Osteocyte (in vitro differentiated cells): ENCODE results near the gene MYBPH. TPM values are rescaled to one million over a fixed set of nuclear protein-coding genes. Genes with fewer than 3 reads are reported as not detected.

Experiments
- DNase-seq: peaks from one replicate; pipeline ENCODE4 v3.0.0; 2021; ENCODE audit warnings: mixed read lengths; ENCODE audit not compliant: unreplicated experiment; ENCODE audit errors: extremely low spot score
- H3K27ac Mint-ChIP-seq: one replicate; pipeline ENCODE4 v1.8.0; 2021; ENCODE audit warnings: mild to moderate bottlenecking, mixed read lengths; ENCODE audit not compliant: unreplicated experiment
- H3K27me3 Mint-ChIP-seq: one replicate; pipeline ENCODE4 v1.8.0; 2021; ENCODE audit warnings: mixed read lengths; ENCODE audit not compliant: unreplicated experiment
- H3K36me3 Mint-ChIP-seq: one replicate; pipeline ENCODE4 v1.8.0; 2021; ENCODE audit warnings: mixed read lengths; ENCODE audit not compliant: unreplicated experiment
- H3K4me1 Mint-ChIP-seq: one replicate; pipeline ENCODE4 v1.8.0; 2021; ENCODE audit warnings: mixed read lengths; ENCODE audit not compliant: unreplicated experiment
- H3K4me3 Mint-ChIP-seq: one replicate; pipeline ENCODE4 v1.8.0; 2021; ENCODE audit warnings: mild to moderate bottlenecking, moderate library complexity, mixed read lengths; ENCODE audit not compliant: unreplicated experiment
- H3K9me3 Mint-ChIP-seq: one replicate; pipeline ENCODE4 v1.8.0; 2021; ENCODE audit warnings: mixed read lengths; ENCODE audit not compliant: unreplicated experiment
- CTCF ChIP-seq: fragments of 200-600 bp; sonication (generic); IDR thresholded peaks from 2 replicates; pipeline ENCODE4 v1.5.0; 2021; ENCODE audit warnings: antibody characterized with exemption, mild to moderate bottlenecking, moderate library complexity
- total RNA-seq: library from RNA; stranded (reverse); gene quantifications from 2 replicates; pipeline ENCODE4 v1.2.1, GENCODE V29; 2021

The MYBPH gene
- total RNA-seq, 1 donor from 2014 or later: not detected

GRCh38 chr1:203207751-203208150, 32.1 kb upstream of the MYBPH start:
- no peak overlapping the region for H3K4me3 Mint-ChIP-seq
- peaks cover 59% of the 10 kb centered on the region for H3K27me3 Mint-ChIP-seq
- TF ChIP-seq CTCF: no peak
- H3K27ac Mint-ChIP-seq: no peak overlapping the region
- H3K9me3 Mint-ChIP-seq: no peaks in the 10 kb centered on the region
- no peaks in the 10 kb centered on the region for H3K36me3 Mint-ChIP-seq
- no peak for DNase-seq
- no peaks in the 10 kb centered on the region for H3K4me1 Mint-ChIP-seq

GRCh38 chr1:203206129-203206687, 30.6 kb upstream of the MYBPH start:
- Mint-ChIP-seq H3K36me3 (no peaks in the 10 kb centered on the region), H3K4me1 (no peaks in the 10 kb centered on the region), H3K9me3 (no peaks in the 10 kb centered on the region), H3K27me3 (peaks cover 67% of the 10 kb centered on the region), H3K4me3 (no peak overlapping the region), H3K27ac (no peak overlapping the region)
- no peak for TF ChIP-seq CTCF
- DNase-seq: no peak

- Mint-ChIP-seq H3K27ac (no peak overlapping the region), H3K4me1 (no peaks in the 10 kb centered on the region), H3K9me3 (no peaks in the 10 kb centered on the region), H3K27me3 (peaks cover 69% of the 10 kb centered on the region), H3K4me3 (no peak overlapping the region), H3K36me3 (no peaks in the 10 kb centered on the region)
- no peak for TF ChIP-seq CTCF
- no peak for DNase-seq
Measured at GRCh38 chr1:203204756-203205155, 29.1 kb upstream of the MYBPH start.

- peaks cover 3% of the 10 kb centered on the region for H3K4me1 Mint-ChIP-seq
- no peaks in the 10 kb centered on the region for H3K36me3 Mint-ChIP-seq
- no peak overlapping the region for H3K27ac Mint-ChIP-seq
- no peak for DNase-seq
- TF ChIP-seq CTCF: no peak
- H3K4me3 Mint-ChIP-seq: no peak overlapping the region
- no peaks in the 10 kb centered on the region for H3K9me3 Mint-ChIP-seq
- peaks cover 51% of the 10 kb centered on the region for H3K27me3 Mint-ChIP-seq
Measured at GRCh38 chr1:203202431-203203245, 27.0 kb upstream of the MYBPH start.

- Mint-ChIP-seq H3K36me3 (no peaks in the 10 kb centered on the region), H3K4me1 (peaks cover 5% of the 10 kb centered on the region), H3K4me3 (no peak overlapping the region), H3K27ac (no peak overlapping the region), H3K27me3 (peaks cover 53% of the 10 kb centered on the region), H3K9me3 (no peaks in the 10 kb centered on the region)
- DNase-seq: no peak
- TF ChIP-seq CTCF: no peak
Measured at GRCh38 chr1:203201516-203202205, 26.0 kb upstream of the MYBPH start.
